GM06990 (cell line): ENCODE measurements around the gene KANK3.
"Not testable (repeated sequence)": the region's sequence is repeated elsewhere in the genome, so short reads cannot be mapped to it uniquely, and the experiment has no call there.

ENCODE experiments used
- DNase-seq: peaks from one replicate; pipeline ENCODE4 v3.0.0-alpha.2; 2011; ENCODE audit not compliant: insufficient read length; ENCODE audit errors: extremely low read depth
- H3K27me3 ChIP-seq: replicated peaks from 2 replicates; pipeline ENCODE4 v1.6.0; 2011; ENCODE audit warnings: low read length; ENCODE audit not compliant: control insufficient read depth, insufficient read depth
- H3K36me3 ChIP-seq: 2 replicates; pipeline ENCODE4 v1.5.1; 2011; ENCODE audit warnings: low read length; ENCODE audit not compliant: control insufficient read depth, insufficient read depth
- H3K4me3 ChIP-seq: replicated peaks from 2 replicates; pipeline ENCODE4 v1.5.1; 2011; ENCODE audit warnings: low read depth, mild to moderate bottlenecking, control low read depth, low read length
- CTCF ChIP-seq: IDR thresholded peaks from 2 replicates; pipeline ENCODE4 v1.5.1; 2011; ENCODE audit warnings: low read length, control low read depth, mild to moderate bottlenecking, inconsistent platforms; ENCODE audit not compliant: insufficient read depth, poor library complexity, severe bottlenecking

Gene KANK3

GRCh38 chr19:8343483-8343844 is 402 bp upstream of the KANK3 start:
- no peak for TF ChIP-seq CTCF
- DNase-seq: no peak
- no peak overlapping the region for H3K4me3 ChIP-seq
- H3K27me3 ChIP-seq: no peaks in the 10 kb centered on the region; the same call in 1 of the 2 replicates
- no peaks in the 10 kb centered on the region for H3K36me3 ChIP-seq

GRCh38 chr19:8342316-8342683 is 762 bp downstream of the KANK3 start:
- no peak for TF ChIP-seq CTCF
- Histone ChIP-seq H3K27me3 (peaks cover 2% of the 10 kb centered on the region), H3K4me3 (no peak overlapping the region), H3K36me3 (no peaks in the 10 kb centered on the region)
- no peak for DNase-seq

GRCh38 chr19:8341504-8341903 is 1.6 kb downstream of the KANK3 start:
- DNase-seq, H3K4me3 ChIP-seq, H3K27me3 ChIP-seq, H3K36me3 ChIP-seq: not testable (repeated sequence)

GRCh38 chr19:8340341-8341096 is 2.5 kb downstream of the KANK3 start:
- peaks cover 2% of the 10 kb centered on the region for H3K27me3 ChIP-seq
- no peak for DNase-seq

GRCh38 chr19:8338835-8339234 is 4.2 kb downstream of the KANK3 start:
- no peak for DNase-seq
- Histone ChIP-seq H3K4me3 (no peak overlapping the region), H3K27me3 (peaks cover 2% of the 10 kb centered on the region), H3K36me3 (no peaks in the 10 kb centered on the region)
- no peak for TF ChIP-seq CTCF

More at GRCh38 chr19:8340341-8341096, 2.5 kb downstream of the KANK3 start:
- Histone ChIP-seq H3K4me3 (no peak overlapping the region), H3K36me3 (no peaks in the 10 kb centered on the region)
- no peak for TF ChIP-seq CTCF

- Histone ChIP-seq H3K27me3 (peaks cover 2% of the 10 kb centered on the region), H3K36me3 (no peaks in the 10 kb centered on the region), H3K4me3 (no peak overlapping the region)
- no peak for TF ChIP-seq CTCF
- no peak for DNase-seq
These were observed 5.3 kb downstream of the KANK3 start for GRCh38 chr19:8337728-8338127.
